AG10803 (cell line): ENCODE measurements around the gene C1orf159.

ENCODE experiments used
- DNase-seq: peaks from one replicate; pipeline ENCODE4 v3.0.0; 2010; ENCODE audit warnings: low read depth
- H3K4me3 ChIP-seq: 2 replicates; pipeline ENCODE4 v1.5.1; 2011; ENCODE audit warnings: mild to moderate bottlenecking, low read length, control low read depth
- CTCF ChIP-seq: conservative IDR thresholded peaks from 2 replicates; pipeline ENCODE4 v1.5.1; 2011; ENCODE audit warnings: mild to moderate bottlenecking, low read length, control low read depth, inconsistent platforms

The C1orf159 gene

DNA sequence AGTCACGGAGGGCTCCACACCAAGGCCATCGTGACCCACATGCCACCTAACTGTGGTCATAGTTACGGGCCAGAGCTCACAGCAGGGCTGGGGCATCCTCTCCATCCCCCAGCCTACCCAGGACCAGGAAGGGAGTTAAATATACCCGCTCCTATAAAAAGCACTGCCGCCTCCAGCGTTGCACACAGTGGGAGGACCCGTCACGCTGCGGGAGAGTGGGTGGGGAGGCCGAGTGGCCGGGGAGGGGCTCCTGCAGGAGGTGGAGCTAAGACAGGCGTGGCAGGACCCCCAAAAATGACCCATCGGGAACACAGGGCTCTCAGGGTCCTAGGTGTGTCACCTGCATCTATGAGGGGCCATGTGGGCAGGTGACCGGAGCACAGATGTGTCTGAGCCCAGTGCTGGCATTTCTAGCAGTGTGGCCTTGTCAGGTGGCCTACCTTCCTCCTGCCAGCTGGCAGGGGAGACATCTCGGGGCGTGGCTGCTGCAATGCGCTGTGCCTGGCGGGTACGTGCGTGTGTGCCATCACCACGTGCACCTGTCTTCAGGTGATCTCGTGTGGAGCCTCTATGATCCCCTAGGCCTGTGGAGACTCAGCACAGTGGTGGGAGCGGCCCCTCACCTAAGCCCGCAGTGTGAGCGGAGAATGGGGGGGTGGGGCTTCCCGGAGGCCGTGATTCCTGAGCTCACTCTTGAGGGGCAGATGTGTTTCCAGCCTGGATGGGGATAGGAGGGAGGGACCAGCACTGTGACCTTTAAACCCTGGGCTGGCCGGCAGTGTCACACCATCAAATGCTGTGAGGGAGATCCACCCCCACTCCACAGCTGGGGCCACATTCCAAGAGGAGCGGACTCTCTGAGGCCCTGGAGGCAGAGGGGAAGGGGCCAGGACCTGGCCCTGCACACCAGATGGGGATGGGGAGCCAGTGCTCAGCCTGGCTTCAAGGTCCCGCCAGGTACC, 78.2 kb downstream of the C1orf159 start:
- DNase-seq, result no peak
- no peak overlapping the region for H3K4me3 ChIP-seq
- no peak for TF ChIP-seq CTCF

- DNase-seq, result no peak
- no peak for TF ChIP-seq CTCF
- no peak overlapping the region for H3K4me3 ChIP-seq
Observed at GRCh38 chr1:1035291-1035943, 80.5 kb downstream of the C1orf159 start.

DNA sequence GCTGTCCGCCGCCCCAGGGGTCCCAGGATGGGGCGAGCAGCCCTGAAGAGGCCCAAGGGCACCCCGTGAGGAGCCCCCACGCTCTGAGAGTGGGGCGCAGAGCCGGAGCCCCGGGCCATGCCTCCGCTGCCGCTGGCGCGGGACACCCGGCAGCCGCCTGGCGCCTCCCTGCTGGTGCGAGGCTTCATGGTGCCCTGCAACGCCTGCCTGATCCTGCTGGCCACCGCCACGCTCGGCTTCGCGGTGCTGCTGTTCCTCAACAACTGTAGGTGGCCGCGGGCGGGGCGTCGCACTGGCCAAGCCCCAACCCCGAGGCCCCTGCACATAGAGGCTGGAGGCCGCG, 81.5 kb downstream of the C1orf159 start:
- no peak for TF ChIP-seq CTCF

GRCh38 chr1:1033731-1034438, 82.0 kb downstream of the C1orf159 start:
- TF ChIP-seq CTCF, result no peak
- H3K4me3 ChIP-seq, result no peak overlapping the region
- no peak for DNase-seq

More for the DNA sequence above, 81.5 kb downstream of the C1orf159 start:
- no peak for DNase-seq
- H3K4me3 ChIP-seq, result no peak overlapping the region

DNA sequence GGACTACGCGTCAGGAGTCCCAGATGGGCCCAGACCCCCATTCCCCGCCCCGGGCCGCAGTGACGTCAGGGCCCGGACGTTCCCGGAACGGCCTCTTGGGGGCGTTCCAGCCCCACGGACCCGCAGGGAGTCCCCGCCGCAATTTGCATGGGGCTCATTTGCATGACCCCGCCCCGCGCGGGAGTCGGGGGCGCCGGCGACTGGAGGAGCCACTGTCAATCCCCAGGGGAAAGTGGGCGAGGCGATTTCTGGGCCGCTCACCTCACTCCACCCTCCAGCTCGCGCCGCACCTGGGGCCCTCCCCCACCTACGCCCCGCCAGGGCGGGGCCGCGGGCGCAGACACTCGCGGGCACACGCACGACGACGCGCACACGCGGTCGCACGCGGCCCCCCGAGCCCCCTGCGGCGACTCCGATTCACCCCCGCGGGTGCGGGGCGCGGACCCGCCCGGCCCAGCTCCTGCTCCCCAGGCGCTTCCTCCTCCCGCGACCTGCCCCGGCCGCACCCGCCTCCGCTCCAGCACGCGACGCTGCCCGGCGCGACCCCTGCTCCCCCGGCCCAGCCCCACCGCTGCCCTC, 82.8 kb downstream of the C1orf159 start:
- TF ChIP-seq CTCF, result peak; percentile 52
- peak; percentile 35 for DNase-seq
- no peak overlapping the region for H3K4me3 ChIP-seq

DNA sequence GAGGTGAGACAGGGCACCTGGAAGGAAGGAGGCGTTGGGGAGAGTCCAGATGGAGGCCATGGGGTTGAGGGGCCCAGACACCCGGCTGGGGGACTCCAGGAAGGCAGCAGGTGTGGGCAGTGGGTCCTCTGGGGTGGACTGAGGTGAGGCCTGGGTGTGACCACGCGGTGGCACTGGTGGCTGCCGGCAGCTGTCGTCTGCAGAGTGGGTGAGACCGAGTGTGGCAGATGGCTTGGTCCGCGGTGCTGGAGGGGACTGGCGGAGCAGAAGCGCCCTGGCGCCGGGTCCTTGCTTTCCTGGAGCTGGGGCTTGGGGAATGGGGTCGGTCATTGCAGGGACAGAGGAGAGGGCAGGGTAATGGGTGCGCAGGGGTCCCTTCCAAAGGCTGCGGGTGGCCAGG, 83.5 kb downstream of the C1orf159 start:
- DNase-seq, result no peak
- no peak for TF ChIP-seq CTCF
- H3K4me3 ChIP-seq, result no peak overlapping the region
